Vagina (tissue), 2 donors: ENCODE measurements around the gene PTPRD. TPM values are rescaled to one million over a fixed set of nuclear protein-coding genes. Genes with fewer than 3 reads are reported as not detected.

ENCODE experiments used
- DNase-seq, 2 donors: peaks; one replicate each; pipeline ENCODE4 v3.0.0-alpha.2; 2017; ENCODE audit errors: extremely low spot score in 2 of 2
- H3K27ac ChIP-seq: fragments of 200-600 bp; sonication (generic); one replicate; pipeline ENCODE4 v1.5.1; 2019
- H3K27me3 ChIP-seq: fragments of 200-600 bp; sonication (generic); one replicate; pipeline ENCODE4 v1.5.1; 2019
- H3K36me3 ChIP-seq, 2 donors: fragments of 200-600 bp; sonication (generic); one replicate each; pipeline ENCODE4 v1.5.1; 2017 to 2019
- H3K4me1 ChIP-seq: fragments of 200-600 bp; sonication (generic); one replicate; pipeline ENCODE4 v1.5.1; 2019
- H3K4me3 ChIP-seq, 2 donors: fragments of 200-600 bp; sonication (generic); 1 replicate in 1 of 2; 2 replicates in 1 of 2; pipeline ENCODE4 v1.5.1; 2016 to 2019
- H3K9me3 ChIP-seq: fragments of 200-600 bp; sonication (generic); one replicate; pipeline ENCODE4 v1.5.1; 2019
- CTCF ChIP-seq, 3 experiments: fragments of 450-650 bp in 2 of 3; fragments of 200-600 bp in 1 of 3; sonication (generic) in 1 of 3; IDR thresholded peaks; one replicate each; pipeline ENCODE4 v1.5.1; 2017 to 2019; ENCODE audit warnings: antibody characterized with exemption in 3 of 3, mild to moderate bottlenecking in 2 of 3, moderate library complexity in 2 of 3
- POLR2A ChIP-seq, 2 donors: fragments of 450-650 bp; IDR thresholded peaks; one replicate each; pipeline ENCODE4 v1.6.1; 2017; ENCODE audit warnings: antibody characterized with exemption in 2 of 2, mild to moderate bottlenecking in 2 of 2, moderate library complexity in 2 of 2
- POLR2AphosphoS5 ChIP-seq, 2 donors: sonication (generic); formaldehyde crosslinking; IDR thresholded peaks; one replicate each; pipeline ENCODE4 v1.9.0; 2017; ENCODE audit warnings: antibody characterized with exemption in 2 of 2, mild to moderate bottlenecking in 2 of 2, low read depth in 1 of 2; ENCODE audit not compliant: insufficient read depth in 1 of 2
- intact Hi-C: fragments of 100-400 bp; cut with DNase I; formaldehyde crosslinking; loops from one replicate; pipeline ENCODE4 v1.15.1; 2023
- total RNA-seq: library from RNA; depleted of rRNA; stranded (reverse); fragments of >200 nt; gene quantifications from one replicate; pipeline ENCODE4 v1.2.3, GENCODE V29; 2016

The PTPRD gene
- total RNA-seq, 1 donor from 2014 or later, result 10.3 TPM

- no peaks in the 10 kb centered on the region for H3K27me3 ChIP-seq
- TF ChIP-seq POLR2A (IDR thresholded peaks at IDR 0.05) (no peak), POLR2AphosphoS5 (IDR thresholded peaks at IDR 0.05; ENCODE audit: insufficient read depth in 1 of 2, low read depth in 1 of 2) (no peak), CTCF (IDR thresholded peaks at IDR 0.05) (no peak)
- no peaks in the 10 kb centered on the region for H3K9me3 ChIP-seq
- intact Hi-C loops, result no loop called here
- no peaks in the 10 kb centered on the region for H3K36me3 ChIP-seq
- no peak overlapping the region for H3K27ac ChIP-seq
- H3K4me3 ChIP-seq, result no peak overlapping the region
- DNase-seq, result no peak
- no peaks in the 10 kb centered on the region for H3K4me1 ChIP-seq
Observed at GRCh38 chr9:8779478-8779877, 1833.3 kb downstream of the PTPRD start.

- no peak for DNase-seq
- Histone ChIP-seq H3K9me3 (no peaks in the 10 kb centered on the region), H3K27ac (no peak overlapping the region), H3K36me3 (no peaks in the 10 kb centered on the region), H3K4me1 (no peaks in the 10 kb centered on the region), H3K27me3 (no peaks in the 10 kb centered on the region), H3K4me3 (no peak overlapping the region)
- intact Hi-C loops, result no loop called here
- TF ChIP-seq POLR2A (IDR thresholded peaks at IDR 0.05), result no peak
- TF ChIP-seq CTCF (IDR thresholded peaks at IDR 0.05), result no peak
- no peak for TF ChIP-seq POLR2AphosphoS5 (IDR thresholded peaks at IDR 0.05; ENCODE audit: insufficient read depth in 1 of 2, low read depth in 1 of 2)
Observed at GRCh38 chr9:8778356-8778755, 1834.4 kb downstream of the PTPRD start.

GRCh38 chr9:8772302-8772701 lies 1840.5 kb downstream of the PTPRD start:
- DNase-seq, result no peak
- TF ChIP-seq POLR2AphosphoS5 (IDR thresholded peaks at IDR 0.05; ENCODE audit: insufficient read depth in 1 of 2, low read depth in 1 of 2) (no peak), POLR2A (IDR thresholded peaks at IDR 0.05) (no peak), CTCF (IDR thresholded peaks at IDR 0.05) (no peak)
- H3K4me1 ChIP-seq, result no peaks in the 10 kb centered on the region
- no peaks in the 10 kb centered on the region for H3K9me3 ChIP-seq
- H3K4me3 ChIP-seq, result no peak overlapping the region
- intact Hi-C loops, result no loop called here
- H3K27ac ChIP-seq, result no peak overlapping the region
- no peaks in the 10 kb centered on the region for H3K36me3 ChIP-seq
- H3K27me3 ChIP-seq, result no peaks in the 10 kb centered on the region

GRCh38 chr9:8769153-8769552 lies 1843.6 kb downstream of the PTPRD start:
- no peaks in the 10 kb centered on the region for H3K36me3 ChIP-seq
- intact Hi-C loops, result no loop called here
- no peak overlapping the region for H3K4me3 ChIP-seq
- no peaks in the 10 kb centered on the region for H3K27me3 ChIP-seq
- no peak for DNase-seq
- no peaks in the 10 kb centered on the region for H3K9me3 ChIP-seq
- no peaks in the 10 kb centered on the region for H3K4me1 ChIP-seq
- H3K27ac ChIP-seq, result no peak overlapping the region
- TF ChIP-seq POLR2AphosphoS5 (IDR thresholded peaks at IDR 0.05; ENCODE audit: insufficient read depth in 1 of 2, low read depth in 1 of 2), result no peak
- TF ChIP-seq POLR2A (IDR thresholded peaks at IDR 0.05), result no peak
- no peak for TF ChIP-seq CTCF (IDR thresholded peaks at IDR 0.05)

- Histone ChIP-seq H3K4me3 (no peak overlapping the region), H3K36me3 (no peaks in the 10 kb centered on the region), H3K27me3 (no peaks in the 10 kb centered on the region), H3K9me3 (no peaks in the 10 kb centered on the region), H3K4me1 (no peaks in the 10 kb centered on the region), H3K27ac (no peak overlapping the region)
- no peak for DNase-seq
- intact Hi-C loops, result no loop called here
- TF ChIP-seq POLR2AphosphoS5 (IDR thresholded peaks at IDR 0.05; ENCODE audit: insufficient read depth in 1 of 2, low read depth in 1 of 2), result no peak
- TF ChIP-seq POLR2A (IDR thresholded peaks at IDR 0.05), result no peak
- TF ChIP-seq CTCF (IDR thresholded peaks at IDR 0.05), result no peak
Observed at GRCh38 chr9:8766096-8766495, 1846.7 kb downstream of the PTPRD start.
